Aorta (tissue), 5 donors: ENCODE measurements around the gene SS18L1. TPM values are rescaled to one million over a fixed set of nuclear protein-coding genes. Genes with fewer than 3 reads are reported as not detected.

ENCODE experiments used
- ATAC-seq: fragments of 200-7000 bp; cut with Tn5 transposase; one replicate; pipeline ENCODE4 v1.9.1; 2022; ENCODE audit warnings: moderate library complexity; ENCODE audit not compliant: low FRiP score
- DNase-seq, 2 donors: peaks; one replicate each; pipeline ENCODE4 v3.0.0-alpha.2; 2020
- H3K27ac ChIP-seq, 2 donors: one replicate each; pipeline ENCODE4 v1.5.1; 2013; ENCODE audit warnings: low read length in 2 of 2, mild to moderate bottlenecking in 2 of 2, moderate library complexity in 2 of 2, control low read depth in 1 of 2, inconsistent platforms in 1 of 2, low read depth in 1 of 2
- H3K27me3 ChIP-seq, 2 donors: one replicate each; pipeline ENCODE4 v1.6.1; 2013; ENCODE audit warnings: control low read depth in 1 of 2, low read length in 1 of 2, mild to moderate bottlenecking in 1 of 2, moderate library complexity in 1 of 2; ENCODE audit not compliant: insufficient read depth in 2 of 2, control insufficient read depth in 1 of 2
- H3K36me3 ChIP-seq, 2 donors: one replicate each; pipeline ENCODE4 v1.6.1; 2013; ENCODE audit warnings: control low read depth in 1 of 2, low read length in 1 of 2, mild to moderate bottlenecking in 1 of 2; ENCODE audit not compliant: insufficient read depth in 2 of 2, control insufficient read depth in 1 of 2
- H3K4me1 ChIP-seq, 2 donors: one replicate each; pipeline ENCODE4 v1.6.1; 2013; ENCODE audit warnings: low read length in 2 of 2, control low read depth in 1 of 2, mild to moderate bottlenecking in 1 of 2, moderate library complexity in 1 of 2; ENCODE audit not compliant: insufficient read depth in 2 of 2, control insufficient read depth in 1 of 2
- H3K4me3 ChIP-seq, 2 donors: one replicate each; pipeline ENCODE4 v1.5.1; 2013; ENCODE audit warnings: low read length in 2 of 2, control low read depth in 1 of 2, mild to moderate bottlenecking in 1 of 2
- H3K9me3 ChIP-seq: one replicate; pipeline ENCODE4 v1.6.1; 2013; ENCODE audit warnings: mild to moderate bottlenecking, low read length; ENCODE audit not compliant: control insufficient read depth
- WGBS, 2 donors: extraction: QIAGEN DNeasy Blood & Tissue Kit; methylation state at CpG; one replicate each; pipeline ENCODE4 v1.1.7; 2013; 5-methylcytosine and 5-hydroxymethylcytosine counted together
- intact Hi-C, 2 donors: fragments of 100-400 bp; cut with DNase I; formaldehyde crosslinking; loops; one replicate each; pipeline versions ENCODE4 v1.14.2 to v1.15.0; 2022
- polyA plus RNA-seq, 2 donors: library from polyadenylated mRNA; stranded (reverse); fragments of 200-250 nt; gene quantifications; one replicate each; pipeline ENCODE4 v1.2.3, GENCODE V29; 2013
- total RNA-seq, 2 donors: library from RNA; stranded (reverse); fragmentation: NEBNext Ultra II Directional; extraction: Animal tissue kit (Norgen Biotek cat#: 25700); gene quantifications; one replicate each; pipeline ENCODE4 v1.2.1, GENCODE V29; 2021
- donor health status: healthy with polysubstance abuse.
- donor health status: Bipolar disorder and iron deficiency.
- donor health status: DM: no; HTN: no; CAD: no.
- donor health status: DM: no; HTN: no; CAD: no.
- donor health status: DM: yes; HTN: yes; CAD: no.

The SS18L1 gene
- total and polyA plus RNA-seq, 4 donors = 4.9 to 19.1 (median 11.1) TPM

DNA sequence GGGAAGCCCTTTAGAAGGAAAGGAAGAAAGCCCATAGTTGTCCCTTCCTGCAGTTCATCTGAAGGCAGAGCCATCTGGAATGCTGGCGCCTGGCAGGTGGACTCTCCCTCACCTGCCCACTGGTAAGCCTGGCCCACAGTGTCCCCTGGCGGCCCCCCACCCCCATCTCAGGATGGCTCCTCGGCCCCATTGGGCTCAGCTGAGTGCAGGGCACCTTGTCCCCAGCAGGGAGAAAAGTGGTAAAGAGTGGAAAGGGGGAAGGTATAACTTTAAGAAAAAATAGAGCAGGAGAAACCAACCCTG is 12.6 kb downstream of the SS18L1 start:
- no peak overlapping the region for H3K27ac ChIP-seq
- WGBS, 2 donors = 92 to 93% methylated on average over 3 of the region's 3 CpGs
- no peak for ATAC-seq

DNA sequence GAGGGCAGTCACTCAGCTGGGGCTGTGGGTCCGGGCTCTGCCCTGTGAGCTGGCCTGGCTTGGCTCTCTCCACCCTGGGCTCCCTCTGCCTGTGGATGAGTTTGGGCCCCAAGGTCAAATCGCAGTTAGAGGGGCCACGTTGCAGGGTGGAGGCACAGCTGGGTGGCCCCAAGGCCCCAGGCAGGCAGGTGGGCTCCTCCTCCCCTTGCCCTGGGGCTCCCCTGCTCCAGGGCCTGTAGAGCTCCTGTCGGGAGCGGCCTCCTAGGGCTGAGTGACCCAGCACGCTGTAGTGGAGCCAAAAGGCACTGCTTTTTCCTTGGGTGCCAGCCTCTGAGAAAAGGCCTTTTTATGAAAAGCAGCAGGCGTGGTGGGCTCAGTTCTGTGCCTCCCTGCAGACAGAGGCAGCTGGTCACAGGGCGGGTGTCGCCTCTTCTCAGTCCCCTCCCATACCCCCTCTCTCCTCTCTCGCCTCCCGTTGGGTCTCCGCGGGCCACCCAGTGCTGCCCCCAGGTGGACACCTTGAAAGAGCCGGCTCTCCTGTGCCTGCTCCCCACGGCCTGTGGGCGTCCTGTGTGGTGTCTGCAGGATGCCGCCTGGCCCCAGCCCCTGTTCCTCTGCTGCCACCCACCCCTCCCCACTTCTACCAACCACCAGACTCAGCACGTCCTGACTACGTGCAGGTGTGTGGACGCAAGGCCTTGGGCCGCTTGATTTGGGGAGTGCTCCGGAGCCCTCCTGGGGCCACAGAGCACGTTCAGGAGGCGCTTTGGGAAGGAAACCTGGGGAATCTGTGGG is 13.2 kb downstream of the SS18L1 start:
- ATAC-seq (peak; percentile 71), DNase-seq (peak; percentile 75 to 91)
- 45 to 47% methylated on average over 24 of the region's 24 CpGs for WGBS, 2 donors

More for the DNA sequence above, 12.6 kb downstream of the SS18L1 start:
- intact Hi-C loops = loop anchor here in 1 of 2 donors (5.0 kb wide), 1 partner anchor 144 kb away; no protein-coding TSS in a partner anchor
- Histone ChIP-seq H3K9me3 (no peaks in the 10 kb centered on the region), H3K36me3 (no peaks in the 10 kb centered on the region), H3K4me3 (no peak overlapping the region), H3K4me1 (no peaks in the 10 kb centered on the region), H3K27me3 (no peaks in the 10 kb centered on the region)
- DNase-seq = no peak

DNA sequence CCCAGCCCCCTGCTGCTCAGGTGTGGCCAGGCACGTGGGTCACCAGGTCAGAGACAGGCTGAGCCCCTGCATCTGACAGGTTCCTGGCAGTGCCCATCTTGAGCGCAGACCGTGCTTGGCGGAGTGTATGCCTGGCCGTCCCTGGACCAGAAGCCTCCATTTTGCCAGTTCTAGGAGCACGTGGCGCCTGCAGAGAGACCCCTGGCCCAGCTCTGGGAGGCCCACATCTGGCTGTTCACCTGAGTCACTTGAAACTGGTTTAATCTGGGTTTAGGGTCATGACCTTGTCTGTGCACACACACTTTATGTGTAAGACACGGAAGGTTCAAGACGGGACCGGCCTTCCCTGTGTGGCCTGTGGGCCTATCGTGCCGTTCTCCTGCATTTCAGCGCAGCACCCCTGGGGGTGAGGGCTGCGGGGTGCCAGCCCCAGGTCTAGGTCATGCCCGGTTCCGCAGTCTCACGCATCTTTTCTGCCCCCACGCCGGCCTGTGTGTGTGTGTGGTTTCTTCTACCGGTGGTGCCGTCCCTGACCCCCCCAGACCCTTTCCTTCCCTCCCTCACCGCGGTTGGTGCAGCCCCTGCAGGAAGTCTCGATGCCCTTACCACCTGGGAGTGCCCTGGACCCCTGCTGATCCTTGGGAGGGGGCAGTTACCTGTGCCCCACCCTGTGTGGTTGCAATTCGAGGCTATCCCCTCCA is 14.0 kb downstream of the SS18L1 start:
- H3K36me3 ChIP-seq = no peaks in the 10 kb centered on the region
- WGBS, 2 donors = 88 to 91% methylated on average over 25 of the region's 25 CpGs
- H3K27ac ChIP-seq = no peak overlapping the region
- DNase-seq = no peak
- H3K4me3 ChIP-seq = no peak overlapping the region
- intact Hi-C loops = loop anchor here in 1 of 2 donors (5.0 kb wide), 1 partner anchor 145 kb away; no protein-coding TSS in a partner anchor
- no peaks in the 10 kb centered on the region for H3K27me3 ChIP-seq
- no peaks in the 10 kb centered on the region for H3K9me3 ChIP-seq
- ATAC-seq = no peak
- H3K4me1 ChIP-seq = no peaks in the 10 kb centered on the region

More for the DNA sequence above, 13.2 kb downstream of the SS18L1 start:
- no peaks in the 10 kb centered on the region for H3K27me3 ChIP-seq
- no peak overlapping the region for H3K27ac ChIP-seq
- intact Hi-C loops = loop anchor here in 1 of 2 donors (5.0 kb wide), 1 partner anchor 144 kb away; no protein-coding TSS in a partner anchor
- H3K4me3 ChIP-seq = no peak overlapping the region
- H3K36me3 ChIP-seq = no peaks in the 10 kb centered on the region
- no peaks in the 10 kb centered on the region for H3K9me3 ChIP-seq
- no peaks in the 10 kb centered on the region for H3K4me1 ChIP-seq

DNA sequence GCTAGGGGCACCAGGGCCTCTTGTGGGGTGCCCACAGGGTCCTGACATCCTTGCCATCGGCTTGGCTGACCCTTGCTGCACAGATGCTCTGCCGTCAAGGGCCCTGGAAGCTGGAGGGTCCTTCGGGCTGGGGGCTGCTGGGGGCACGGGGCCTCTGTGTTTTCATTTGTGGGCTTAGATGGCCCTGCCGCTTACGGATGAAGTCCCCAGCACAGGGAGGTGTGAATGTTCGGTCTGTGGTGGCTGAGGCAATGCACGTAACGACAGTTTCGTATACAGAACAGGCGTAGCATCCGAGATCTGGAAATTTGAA is 14.5 kb downstream of the SS18L1 start:
- H3K36me3 ChIP-seq = no peaks in the 10 kb centered on the region
- intact Hi-C loops = loop anchor here in 1 of 2 donors (5.0 kb wide), 1 partner anchor 146 kb away; no protein-coding TSS in a partner anchor
- ATAC-seq = no peak
- 94 to 96% methylated on average over 12 of the region's 12 CpGs for WGBS, 2 donors
- no peaks in the 10 kb centered on the region for H3K9me3 ChIP-seq
- H3K27ac ChIP-seq = no peak overlapping the region
- no peak for DNase-seq
- no peaks in the 10 kb centered on the region for H3K4me1 ChIP-seq
- no peaks in the 10 kb centered on the region for H3K27me3 ChIP-seq
- H3K4me3 ChIP-seq = no peak overlapping the region

DNA sequence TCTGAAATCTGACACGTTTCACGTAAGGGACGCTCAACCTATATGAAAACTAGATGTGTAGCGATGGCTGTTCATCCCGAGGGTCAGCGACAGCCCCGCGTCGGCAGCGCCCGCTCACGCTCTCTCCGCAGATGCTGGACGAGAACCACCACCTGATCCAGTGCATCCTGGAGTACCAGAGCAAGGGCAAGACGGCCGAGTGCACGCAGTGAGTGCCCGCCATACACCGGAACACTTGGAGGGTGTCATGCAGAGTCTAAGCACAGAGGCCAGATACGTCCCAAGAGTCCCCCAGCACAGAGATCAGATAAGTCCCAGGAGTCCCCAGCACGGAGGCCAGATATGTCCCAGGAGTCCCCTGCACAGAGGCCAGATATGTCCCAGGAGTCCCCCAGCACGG is 15.0 kb downstream of the SS18L1 start:
- no peak overlapping the region for H3K27ac ChIP-seq
- H3K27me3 ChIP-seq = no peaks in the 10 kb centered on the region
- 92 to 93% methylated on average over 22 of the region's 22 CpGs for WGBS, 2 donors
- intact Hi-C loops = loop anchor here in 1 of 2 donors (5.0 kb wide), 1 partner anchor 146 kb away; no protein-coding TSS in a partner anchor
- no peaks in the 10 kb centered on the region for H3K36me3 ChIP-seq
- no peak overlapping the region for H3K4me3 ChIP-seq
- no peaks in the 10 kb centered on the region for H3K4me1 ChIP-seq
- H3K9me3 ChIP-seq = no peaks in the 10 kb centered on the region
- DNase-seq (no peak), ATAC-seq (no peak)

DNA sequence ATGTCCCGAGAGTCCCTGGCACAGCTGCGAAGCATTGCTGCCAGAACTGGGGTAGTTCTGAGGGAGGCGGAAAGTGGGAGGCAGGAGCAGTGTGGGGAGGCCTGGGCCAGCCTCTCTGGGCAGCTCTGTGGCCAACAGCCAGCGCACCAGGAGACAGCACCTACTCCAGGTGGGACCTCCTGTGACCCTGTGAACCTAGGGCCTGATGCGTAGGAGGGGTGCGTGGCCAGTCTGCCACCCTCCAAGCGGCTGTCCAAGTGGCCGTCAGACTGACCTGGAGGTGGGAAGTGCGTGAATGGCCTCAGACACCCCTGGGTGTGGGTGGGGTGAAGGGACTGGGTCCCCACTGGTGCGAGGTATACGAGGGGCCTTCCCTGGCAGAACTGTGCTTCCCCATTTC is 15.5 kb downstream of the SS18L1 start:
- Histone ChIP-seq H3K4me3 (no peak overlapping the region), H3K9me3 (no peaks in the 10 kb centered on the region), H3K4me1 (no peaks in the 10 kb centered on the region), H3K27ac (no peak overlapping the region), H3K36me3 (peaks cover 0 to under 1% of the 10 kb centered on the region in 2 donors), H3K27me3 (no peaks in the 10 kb centered on the region)
- intact Hi-C loops = loop anchor here in 1 of 2 donors (5.0 kb wide), 1 partner anchor 147 kb away; no protein-coding TSS in a partner anchor
- DNase-seq (no peak), ATAC-seq (no peak)
- 83 to 87% methylated on average over 11 of the region's 11 CpGs for WGBS, 2 donors

DNA sequence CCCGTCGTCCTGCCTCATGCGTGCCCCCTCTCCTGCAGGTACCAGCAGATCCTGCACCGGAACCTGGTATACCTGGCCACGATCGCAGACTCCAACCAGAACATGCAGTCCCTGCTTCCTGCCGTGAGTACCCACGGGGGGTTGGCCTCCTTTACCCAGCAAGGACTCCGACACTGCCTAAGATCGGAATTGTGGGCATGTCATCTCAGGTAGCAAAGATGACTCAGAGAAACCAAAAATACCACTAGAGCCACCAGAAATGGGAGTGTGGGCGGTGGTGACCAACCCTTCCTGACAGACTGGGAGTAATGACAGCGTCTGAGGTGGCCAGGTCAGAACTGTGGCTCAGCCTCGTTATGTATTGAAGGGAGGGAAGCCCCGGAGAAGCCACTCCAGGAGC is 16.3 kb downstream of the SS18L1 start:
- 82 to 85% methylated on average over 14 of the region's 14 CpGs for WGBS, 2 donors
- ATAC-seq (no peak), DNase-seq (no peak)
- Histone ChIP-seq H3K4me1 (no peaks in the 10 kb centered on the region), H3K4me3 (no peak overlapping the region), H3K36me3 (peaks cover 4 to 7% of the 10 kb centered on the region in 2 donors), H3K27ac (no peak overlapping the region), H3K27me3 (no peaks in the 10 kb centered on the region), H3K9me3 (no peaks in the 10 kb centered on the region)
- intact Hi-C loops = loop anchor here in 1 of 2 donors (5.0 kb wide), 1 partner anchor 148 kb away; no protein-coding TSS in a partner anchor

DNA sequence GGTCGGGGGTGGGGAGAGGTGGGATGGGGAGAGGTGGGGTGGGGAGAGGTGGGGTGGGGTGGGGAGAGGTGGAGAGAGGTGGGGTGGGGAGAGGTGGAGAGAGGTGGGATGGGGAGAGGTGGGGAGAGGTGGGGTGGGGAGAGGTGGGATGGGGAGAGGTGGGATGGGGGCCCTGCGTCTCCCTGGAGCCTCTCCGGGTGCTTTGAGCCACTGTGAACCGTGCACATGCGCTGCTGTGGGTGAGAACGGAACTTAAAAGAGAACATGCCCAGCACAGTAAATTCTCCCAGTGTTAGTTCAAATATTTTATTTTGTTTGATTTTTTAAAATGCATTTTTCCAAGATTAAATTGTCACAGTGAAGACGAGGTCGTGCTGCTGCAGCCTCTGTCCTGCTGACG is 16.7 kb downstream of the SS18L1 start:
- no peak for DNase-seq
- Histone ChIP-seq H3K36me3 (peaks cover 4 to 9% of the 10 kb centered on the region in 2 donors), H3K9me3 (no peaks in the 10 kb centered on the region), H3K4me1 (no peaks in the 10 kb centered on the region), H3K27ac (no peak overlapping the region), H3K4me3 (no peak overlapping the region), H3K27me3 (no peaks in the 10 kb centered on the region)
- no peak for ATAC-seq
- WGBS, 2 donors = 89 to 96% methylated on average over 9 of the region's 9 CpGs
- intact Hi-C loops = no loop called here
